H54 (cell line): Measurements from ENCODE around the gene PLD1.
A peak's percentile ranks its signal among the peaks of the same experiment; 100 is the strongest.

ENCODE experiments used
- DNase-seq: peaks from one replicate; pipeline ENCODE4 v3.0.0; 2011; ENCODE audit warnings: low spot score, mixed read lengths; ENCODE audit not compliant: insufficient read length
- FAIRE-seq: peaks from 3 replicates; lab custom pipeline; 2011; peaks lifted over from hg19 to GRCh38; lab: Jason Lieb, UNC
- POLR2A ChIP-seq: IDR thresholded peaks from 2 replicates; pipeline ENCODE4 v1.6.1; 2011; ENCODE audit warnings: low read depth, mild to moderate bottlenecking, low read length

PLD1 gene

DNA sequence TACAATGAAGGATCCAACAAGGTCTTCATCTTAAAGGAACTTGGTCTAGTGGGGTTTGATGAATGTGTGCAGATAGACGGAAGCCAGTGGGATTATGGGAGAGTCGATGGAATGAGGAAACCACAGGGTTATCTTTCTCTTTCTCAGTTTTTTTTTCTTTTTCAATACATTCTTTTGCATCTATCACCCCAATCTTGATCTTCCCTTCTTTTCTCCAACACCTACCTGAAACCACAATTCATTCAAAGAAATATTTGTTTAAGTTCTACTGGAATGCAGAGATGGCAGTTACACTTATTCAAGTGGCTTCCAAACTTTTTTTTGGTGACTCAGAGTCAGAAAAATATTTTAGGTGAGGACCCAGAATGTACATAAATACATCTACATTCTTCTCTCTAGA is 34.6 kb upstream of the PLD1 start:
- FAIRE-seq (no peak), DNase-seq (no peak)
- TF ChIP-seq POLR2A, result no peak

DNA sequence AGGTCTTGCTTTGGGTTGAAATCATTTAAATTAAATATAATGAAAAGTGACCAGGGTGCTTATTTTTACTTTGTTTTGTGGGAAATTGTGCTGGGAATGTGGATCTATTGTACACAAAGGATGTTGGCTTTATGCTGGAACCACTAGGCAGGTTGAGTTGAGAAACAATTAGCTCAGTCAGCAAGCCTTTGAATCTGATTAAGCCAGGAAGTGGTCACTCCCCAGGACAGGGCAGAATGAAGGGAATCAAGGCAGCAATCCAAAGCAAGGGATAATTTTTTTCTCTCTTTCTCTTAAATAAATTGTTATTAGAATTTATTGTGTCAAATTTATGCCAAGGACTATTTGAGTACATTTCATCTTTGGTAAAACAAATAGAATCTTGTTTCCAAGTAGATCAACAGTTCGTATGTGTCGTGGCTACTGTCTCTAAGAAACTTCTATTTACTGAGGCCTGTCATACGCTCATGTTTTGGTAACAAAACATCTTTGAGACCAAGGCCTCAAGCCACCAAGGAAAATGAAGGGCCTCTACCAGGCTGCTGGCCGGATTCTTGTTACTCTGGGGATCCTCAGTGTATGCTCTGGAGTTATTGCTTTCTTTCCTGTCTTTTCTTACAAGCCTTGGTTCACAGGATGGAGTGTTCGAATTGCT is 32.7 kb upstream of the PLD1 start, which contains the start of gene TMEM212:
Gene TMEM212 (plus strand): TSS at position 486 of the 655 bp plus-strand sequence. CDS start 35 bp downstream, at position 521.
- DNase-seq (no peak), FAIRE-seq (peak; percentile 60)
- TF ChIP-seq POLR2A, result no peak

DNA sequence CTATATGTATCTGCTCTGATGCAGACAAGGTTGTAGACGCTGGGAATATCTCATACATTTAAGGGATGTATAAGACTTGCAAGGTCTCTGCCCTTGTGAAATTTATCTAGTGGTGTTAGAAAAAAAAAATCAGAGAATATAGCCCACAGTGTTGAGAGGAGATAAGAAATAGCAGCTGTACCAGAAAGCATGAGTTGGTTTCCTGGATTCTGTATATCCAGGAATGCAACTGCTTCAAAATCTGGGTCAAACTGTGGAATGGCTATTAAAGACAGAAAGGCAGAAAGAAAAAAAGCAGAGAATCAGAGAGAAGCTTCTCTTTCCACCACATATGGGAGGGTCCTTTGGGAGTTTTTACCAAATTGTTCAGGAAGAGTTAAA is 31.3 kb upstream of the PLD1 start:
- DNase-seq, result no peak
- FAIRE-seq, result no peak
- no peak for TF ChIP-seq POLR2A

DNA sequence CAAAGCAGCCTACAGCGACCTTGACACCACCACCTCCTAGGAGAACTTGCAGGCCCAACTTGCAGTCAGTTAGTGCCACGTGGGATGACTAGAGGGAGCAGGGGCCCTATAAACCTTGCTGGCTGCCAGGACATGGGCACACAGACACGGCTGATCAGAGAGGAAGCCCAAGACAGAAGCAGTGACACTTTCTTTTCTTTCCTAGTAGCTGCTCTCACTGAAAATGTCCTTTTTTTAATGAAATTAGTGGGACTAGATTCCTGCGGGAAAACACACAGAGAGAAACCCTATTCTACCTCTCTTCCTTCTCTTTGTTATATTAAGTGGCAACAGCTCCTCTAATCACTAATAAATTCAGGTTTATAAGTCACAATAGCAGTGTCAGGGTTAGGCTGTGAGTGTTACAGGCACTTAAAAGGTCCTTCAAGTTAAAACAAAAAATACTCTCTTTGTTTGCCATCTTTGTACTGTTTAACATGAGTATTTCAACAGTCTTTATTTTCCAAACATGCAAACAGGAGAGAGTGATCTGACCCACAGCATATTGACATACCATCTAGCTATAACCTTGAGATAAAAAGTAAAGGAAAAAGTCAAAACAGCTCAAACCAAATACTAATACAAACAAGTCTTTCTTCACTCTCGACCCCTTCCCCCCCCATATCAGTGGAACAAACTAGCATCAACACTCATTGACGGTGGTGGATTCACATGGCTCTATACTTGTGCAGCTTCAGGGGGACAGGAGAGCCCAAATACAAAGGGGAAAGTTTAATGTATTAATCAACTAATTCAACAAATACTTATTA is 30.7 kb upstream of the PLD1 start:
- DNase-seq (no peak), FAIRE-seq (no peak)
- no peak for TF ChIP-seq POLR2A

DNA sequence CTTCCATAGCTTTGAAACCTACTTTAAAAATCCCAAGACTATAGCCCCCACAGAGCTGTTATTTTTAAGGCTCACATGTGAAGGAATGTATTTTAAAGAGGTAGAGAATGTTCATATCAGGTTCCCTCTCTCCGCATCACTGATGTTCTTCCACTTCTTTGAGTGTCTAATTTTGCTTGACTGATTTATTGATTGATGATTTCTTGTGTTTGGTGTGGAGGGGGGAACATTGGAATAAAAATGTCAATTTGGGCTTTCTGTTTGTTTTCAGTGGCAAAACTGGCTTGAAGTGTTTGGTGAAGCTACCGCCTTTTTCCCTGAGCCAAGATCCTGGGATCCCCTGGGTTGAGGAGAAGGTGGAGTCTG is 30.1 kb upstream of the PLD1 start:
- DNase-seq (no peak), FAIRE-seq (no peak)
- no peak for TF ChIP-seq POLR2A

DNA sequence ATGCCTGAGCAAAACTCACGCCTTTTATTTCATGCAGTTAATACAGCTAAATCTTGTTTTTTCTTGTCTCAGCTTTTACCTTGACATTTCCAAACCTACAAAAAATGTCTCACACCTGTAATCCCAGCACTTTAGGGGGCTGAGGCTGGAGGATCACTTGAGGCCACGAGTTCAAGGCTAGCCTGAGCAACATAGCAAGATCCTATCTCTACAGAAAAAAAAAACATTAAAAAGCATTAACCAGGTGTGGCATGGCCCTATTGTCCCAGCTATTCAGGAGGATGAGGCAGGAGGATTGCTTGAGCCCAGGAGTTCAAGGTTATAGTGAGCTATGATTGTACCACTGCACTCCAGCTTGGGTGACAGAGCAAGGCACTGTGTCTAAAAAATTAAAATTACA is 29.0 kb upstream of the PLD1 start:
- no peak for TF ChIP-seq POLR2A
- no peak for FAIRE-seq
- DNase-seq, result no peak

DNA sequence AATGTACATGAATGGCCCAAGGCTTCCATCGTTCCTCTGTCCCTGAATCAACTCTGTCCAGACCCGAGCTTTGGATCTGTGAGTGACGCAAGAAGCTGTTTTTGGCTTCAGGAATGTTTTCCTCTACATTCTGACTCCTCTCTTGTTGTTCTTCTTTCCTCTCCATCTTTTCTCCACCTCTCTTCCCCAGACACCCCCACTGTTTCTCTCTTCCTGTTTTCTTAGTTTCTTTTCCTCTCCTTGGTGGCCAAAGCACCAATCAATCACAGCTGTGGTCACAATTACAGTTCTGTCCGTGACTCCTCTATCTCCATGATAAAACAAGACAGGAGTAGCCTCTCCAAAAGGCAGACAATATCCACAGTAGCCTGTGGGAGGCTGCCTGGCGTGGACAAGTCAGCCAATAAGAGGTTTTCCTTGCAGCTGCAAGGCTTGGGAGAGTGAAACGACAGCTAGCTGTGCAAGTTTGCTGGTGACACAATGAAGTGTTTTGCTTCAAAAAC is 28.0 kb upstream of the PLD1 start:
- DNase-seq (no peak), FAIRE-seq (peak; percentile 97)
- TF ChIP-seq POLR2A, result no peak

DNA sequence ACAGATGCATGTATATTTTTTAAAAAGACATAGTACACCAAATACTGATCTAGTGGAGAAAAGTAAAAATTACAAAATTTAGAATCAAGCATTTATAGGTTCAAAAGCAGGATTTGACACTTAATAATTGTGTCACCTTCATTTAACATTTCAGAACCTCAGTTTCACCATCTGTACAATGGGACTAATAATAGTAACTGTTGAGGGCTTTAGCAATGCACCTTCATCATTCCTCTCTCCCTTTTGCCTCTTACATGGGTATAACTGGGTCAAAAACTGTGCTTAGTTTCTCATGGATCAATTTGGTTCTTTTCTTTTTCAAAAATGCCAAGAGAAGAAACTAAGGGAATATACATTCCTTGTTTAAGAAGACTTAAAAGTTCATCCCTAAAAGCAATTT is 27.4 kb upstream of the PLD1 start:
- TF ChIP-seq POLR2A, result no peak
- FAIRE-seq, result no peak
- no peak for DNase-seq

DNA sequence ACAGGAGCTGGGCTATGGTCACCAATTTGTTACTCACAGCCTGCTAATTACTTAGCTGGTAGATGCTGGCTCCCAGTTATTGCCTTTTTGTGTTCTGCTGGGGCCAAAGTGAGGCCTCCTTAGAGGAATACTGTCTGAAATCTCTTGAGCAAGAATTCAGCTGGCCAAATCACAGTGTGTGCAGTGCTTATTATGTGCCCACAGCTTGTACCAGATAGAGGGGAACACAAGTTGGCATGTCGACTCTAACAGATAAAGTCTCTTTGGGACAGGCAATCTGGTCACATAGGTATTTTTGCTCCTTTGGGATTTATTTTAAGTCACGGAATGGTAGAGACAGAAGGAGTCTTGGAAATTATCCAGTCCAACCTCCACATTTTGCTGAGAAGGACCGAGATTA is 26.6 kb upstream of the PLD1 start:
- DNase-seq, result no peak
- no peak for TF ChIP-seq POLR2A
- no peak for FAIRE-seq

DNA sequence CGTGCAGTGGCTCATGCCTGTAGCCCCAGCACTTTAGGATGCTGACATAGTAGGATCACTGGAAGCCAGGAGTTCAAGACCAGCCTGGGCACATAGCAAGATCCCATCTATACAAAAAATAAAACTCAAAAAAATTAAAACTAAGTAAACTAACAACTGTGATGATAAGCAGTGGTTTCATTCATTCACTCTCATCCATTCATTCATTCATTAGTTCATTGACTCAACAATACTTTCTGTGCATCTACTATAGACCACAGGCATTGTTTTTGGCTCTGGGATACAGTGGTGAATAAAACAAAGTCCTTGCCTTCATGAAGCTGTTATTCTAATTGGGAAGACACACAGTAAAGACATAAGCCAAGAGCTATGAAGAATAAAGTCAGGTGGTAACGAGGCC is 25.3 kb upstream of the PLD1 start:
- TF ChIP-seq POLR2A, result no peak
- FAIRE-seq, result no peak

DNA sequence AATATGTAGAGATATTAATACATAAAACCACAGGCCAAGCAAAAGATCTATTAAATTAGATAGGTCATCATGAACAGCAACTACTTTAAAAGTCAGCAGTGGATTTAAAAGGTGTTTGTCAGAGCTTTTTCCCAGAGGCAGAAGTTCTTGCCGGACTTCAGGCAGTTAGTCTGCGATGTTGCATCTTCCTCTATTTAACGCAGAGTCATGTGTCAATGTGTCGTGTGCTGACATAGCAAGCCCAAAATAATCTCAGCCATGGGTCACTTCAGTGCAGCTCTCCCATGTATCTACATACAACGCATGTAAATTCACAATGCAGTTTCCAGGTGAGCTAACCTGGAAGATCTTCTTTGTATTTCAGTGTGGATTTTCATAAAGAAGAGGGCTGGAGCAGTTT is 24.8 kb upstream of the PLD1 start:
- FAIRE-seq (no peak), DNase-seq (no peak)

More for the DNA sequence above, 25.3 kb upstream of the PLD1 start:
- DNase-seq, result no peak

DNA sequence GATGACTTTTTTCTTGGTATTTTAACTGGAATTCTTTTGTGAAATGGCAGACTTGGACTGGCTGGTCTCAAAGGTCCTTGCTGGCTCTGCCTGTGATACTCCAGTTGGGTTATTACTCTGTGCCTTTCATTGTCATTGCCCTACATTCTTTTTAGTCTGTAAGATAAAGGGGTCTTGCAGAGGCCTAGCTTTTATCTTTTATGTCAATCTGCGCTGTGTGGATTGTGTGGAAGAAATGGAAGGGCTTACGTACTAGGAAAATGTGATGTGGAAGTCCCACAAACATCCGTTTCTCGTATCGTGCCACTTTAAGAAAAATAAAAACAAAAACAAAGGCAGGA is 24.1 kb upstream of the PLD1 start:
- FAIRE-seq (no peak), DNase-seq (no peak)
- TF ChIP-seq POLR2A, result no peak

More for the DNA sequence above, 24.8 kb upstream of the PLD1 start:
- no peak for TF ChIP-seq POLR2A

DNA sequence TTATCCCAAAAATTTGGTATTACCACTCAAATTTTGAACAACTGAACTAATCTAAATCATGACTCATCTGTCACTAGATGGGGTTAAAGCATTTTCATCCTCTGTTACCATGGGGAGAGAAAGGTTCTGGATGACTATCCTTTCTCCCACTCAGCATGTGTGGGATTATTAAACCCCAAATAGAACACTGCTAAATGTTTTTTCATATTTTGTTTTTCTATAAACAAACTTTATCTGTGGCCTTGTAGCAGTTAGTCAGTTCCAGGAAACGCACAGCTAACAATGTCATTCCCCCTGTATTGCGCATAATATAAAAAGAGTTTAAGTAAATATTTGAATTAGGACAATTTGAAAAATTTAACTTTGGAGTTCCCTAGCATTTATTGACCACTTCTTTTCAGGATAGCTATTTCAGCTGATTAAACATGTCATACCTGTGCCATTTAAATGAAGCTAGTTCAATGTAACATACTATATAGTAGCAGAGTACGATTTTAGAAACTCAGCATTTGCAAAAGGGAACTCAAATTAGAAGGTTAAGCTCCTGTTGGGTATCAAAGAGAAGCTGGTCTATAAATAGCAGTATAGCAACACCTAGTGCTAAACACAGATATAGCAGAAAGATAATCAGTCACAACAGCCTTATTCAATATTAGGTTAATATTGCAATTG is 23.6 kb upstream of the PLD1 start:
- DNase-seq (no peak), FAIRE-seq (peak; percentile 91)
- TF ChIP-seq POLR2A, result no peak

DNA sequence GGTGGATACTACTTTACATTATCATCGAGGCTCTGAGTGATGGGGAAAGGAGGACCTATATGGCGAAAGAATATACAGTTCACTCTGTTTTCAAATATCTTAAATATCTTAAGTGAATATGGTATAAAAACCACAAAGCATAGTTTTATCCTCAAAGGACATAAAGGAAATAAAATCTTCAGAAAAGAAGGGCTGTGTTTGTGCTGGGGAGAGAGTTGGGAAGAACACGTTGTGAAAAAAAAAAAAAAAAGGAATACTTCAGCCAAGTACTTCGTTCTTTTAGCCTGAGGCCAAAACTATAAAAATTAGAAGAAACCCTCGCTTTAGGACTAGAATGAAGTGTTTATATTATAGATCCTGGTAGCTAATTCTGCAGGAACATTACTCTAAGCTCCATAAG is 22.7 kb upstream of the PLD1 start:
- no peak for FAIRE-seq
- DNase-seq, result no peak
- no peak for TF ChIP-seq POLR2A

DNA sequence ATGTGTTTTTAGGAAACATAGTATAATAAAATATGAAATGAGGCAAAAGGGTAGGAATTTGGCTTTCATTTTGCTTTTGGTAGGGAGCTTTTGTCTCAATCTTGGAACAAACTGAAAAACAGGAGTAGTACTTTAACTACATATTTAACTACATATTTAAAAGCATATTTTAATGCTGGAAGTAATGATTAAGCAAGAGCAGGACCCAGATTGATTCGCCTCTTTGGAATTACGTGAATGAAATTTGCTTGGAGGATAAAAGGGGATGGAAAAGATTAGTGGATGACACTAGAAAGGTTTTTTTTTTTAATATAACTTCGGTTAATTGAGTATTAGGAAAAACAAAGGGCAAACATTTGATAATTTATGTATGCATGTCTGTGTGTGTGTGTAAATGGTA is 21.7 kb upstream of the PLD1 start:
- DNase-seq (no peak), FAIRE-seq (no peak)
- TF ChIP-seq POLR2A, result no peak
